ENCODE data around the gene SLC30A9. TPM values are rescaled to one million over a fixed set of nuclear protein-coding genes. Genes with fewer than 3 reads are reported as not detected.

Gene SLC30A9
- total RNA-seq, 1 donor from 2014 or later: 33.4 TPM

DNA sequence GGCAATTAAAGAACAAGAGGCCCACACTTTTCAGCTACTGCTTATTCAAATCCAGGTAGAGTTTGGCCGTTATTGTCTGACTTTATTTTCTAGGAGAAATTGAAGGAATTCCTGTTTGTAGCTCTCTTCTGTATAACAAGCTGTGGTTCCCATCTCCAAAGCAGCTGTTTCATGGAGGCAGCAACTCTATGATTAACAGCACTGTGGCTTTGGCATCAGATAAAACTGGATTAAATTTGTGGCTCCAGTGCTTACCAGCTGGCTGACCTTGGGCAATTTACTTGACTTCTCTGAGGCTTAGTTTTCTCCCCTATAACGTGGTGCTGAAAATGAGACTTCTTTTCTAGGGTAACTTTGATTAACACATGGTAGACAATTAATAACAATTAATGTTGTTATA, 28.1 kb downstream of the SLC30A9 start:
- H3K27me3 Mint-ChIP-seq: no peaks in the 10 kb centered on the region
- H3K9me3 Mint-ChIP-seq: peaks cover 2% of the 10 kb centered on the region
- DNase-seq (no peak), ATAC-seq (ENCODE audit: low read depth) (no peak)
- TF ChIP-seq, protein P1, sequence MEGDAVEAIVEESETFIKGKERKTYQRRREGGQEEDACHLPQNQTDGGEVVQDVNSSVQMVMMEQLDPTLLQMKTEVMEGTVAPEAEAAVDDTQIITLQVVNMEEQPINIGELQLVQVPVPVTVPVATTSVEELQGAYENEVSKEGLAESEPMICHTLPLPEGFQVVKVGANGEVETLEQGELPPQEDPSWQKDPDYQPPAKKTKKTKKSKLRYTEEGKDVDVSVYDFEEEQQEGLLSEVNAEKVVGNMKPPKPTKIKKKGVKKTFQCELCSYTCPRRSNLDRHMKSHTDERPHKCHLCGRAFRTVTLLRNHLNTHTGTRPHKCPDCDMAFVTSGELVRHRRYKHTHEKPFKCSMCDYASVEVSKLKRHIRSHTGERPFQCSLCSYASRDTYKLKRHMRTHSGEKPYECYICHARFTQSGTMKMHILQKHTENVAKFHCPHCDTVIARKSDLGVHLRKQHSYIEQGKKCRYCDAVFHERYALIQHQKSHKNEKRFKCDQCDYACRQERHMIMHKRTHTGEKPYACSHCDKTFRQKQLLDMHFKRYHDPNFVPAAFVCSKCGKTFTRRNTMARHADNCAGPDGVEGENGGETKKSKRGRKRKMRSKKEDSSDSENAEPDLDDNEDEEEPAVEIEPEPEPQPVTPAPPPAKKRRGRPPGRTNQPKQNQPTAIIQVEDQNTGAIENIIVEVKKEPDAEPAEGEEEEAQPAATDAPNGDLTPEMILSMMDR (IDR thresholded peaks at IDR 0.05): no peak
- H3K27ac Mint-ChIP-seq: no peak overlapping the region
- H3K36me3 Mint-ChIP-seq (ENCODE audit: low read depth): peaks cover 47% of the 10 kb centered on the region
- POLR2A ChIA-PET: no interaction called here
- no peak overlapping the region for H3K4me3 Mint-ChIP-seq
- CTCF ChIA-PET: no interaction called here
- peaks cover 9% of the 10 kb centered on the region for H3K4me1 Mint-ChIP-seq
- intact Hi-C loops (cut with micrococcal nuclease): no loop called here

DNA sequence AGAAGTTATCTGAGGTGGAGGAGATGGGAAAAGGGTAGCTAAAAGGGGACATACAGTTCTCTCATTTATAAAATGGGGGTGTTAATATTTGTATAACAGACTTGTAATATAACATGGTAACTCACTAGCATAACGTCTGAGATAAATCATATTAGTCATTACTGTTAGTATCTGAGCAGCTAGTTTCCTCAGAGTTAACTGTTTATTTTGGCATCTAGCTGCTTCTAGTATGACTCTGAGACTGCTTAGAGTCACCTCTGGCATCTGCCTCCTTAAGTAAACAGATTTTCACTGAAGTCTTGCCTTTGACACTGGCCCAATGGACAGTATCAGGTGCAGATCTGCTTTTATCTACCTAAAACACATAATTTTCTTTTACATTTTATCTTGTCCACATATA, 58.1 kb downstream of the SLC30A9 start:
- no peak overlapping the region for H3K27ac Mint-ChIP-seq

DNA sequence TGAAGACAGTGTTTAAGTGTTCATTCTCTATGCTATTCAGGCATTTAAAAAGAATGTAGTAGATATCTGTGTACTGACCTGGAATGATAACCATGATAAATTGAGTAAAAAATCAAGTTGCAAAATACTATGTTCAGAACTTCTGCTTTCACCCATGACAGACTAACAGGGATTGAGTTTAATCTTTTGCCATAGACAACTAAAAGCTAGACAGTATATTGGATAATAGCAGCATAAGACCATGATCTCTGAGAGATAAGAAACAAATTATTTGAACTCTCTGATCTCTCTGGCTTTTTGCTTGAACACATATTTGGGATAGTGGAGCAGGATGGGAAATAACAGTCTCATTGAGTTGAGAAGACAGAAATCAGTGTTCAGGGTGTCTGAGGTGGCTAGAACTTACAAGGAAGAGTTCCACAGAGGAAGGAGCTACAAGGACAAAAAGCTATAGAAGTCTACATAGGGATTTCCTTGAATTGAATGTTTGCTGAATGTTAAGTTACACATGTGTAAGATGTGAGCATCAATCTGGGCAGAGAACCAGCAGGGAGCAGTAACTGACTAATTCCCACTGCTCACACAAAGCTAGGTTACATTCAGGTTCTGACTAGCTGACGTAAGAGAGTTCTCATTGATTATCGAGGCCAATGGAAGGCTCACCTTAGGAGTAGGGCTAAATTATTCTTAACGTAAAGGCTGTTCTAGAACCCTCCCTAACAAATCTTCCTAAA, 60.4 kb downstream of the SLC30A9 start:
- TF ChIP-seq, protein P1 (IDR thresholded peaks at IDR 0.05): no peak
- H3K27me3 Mint-ChIP-seq: no peaks in the 10 kb centered on the region
- POLR2A ChIA-PET: no interaction called here

More for the DNA sequence above, 58.1 kb downstream of the SLC30A9 start:
- Mint-ChIP-seq H3K36me3 (ENCODE audit: low read depth) (peaks cover 73% of the 10 kb centered on the region), H3K9me3 (no peaks in the 10 kb centered on the region), H3K4me3 (no peak overlapping the region), H3K27me3 (no peaks in the 10 kb centered on the region), H3K4me1 (no peaks in the 10 kb centered on the region)
- TF ChIP-seq, protein P1 (IDR thresholded peaks at IDR 0.05): no peak
- CTCF ChIA-PET: no interaction called here
- DNase-seq: no peak
- intact Hi-C loops (cut with micrococcal nuclease): no loop called here
- ATAC-seq (ENCODE audit: low read depth): no peak
- POLR2A ChIA-PET: no interaction called here

DNA sequence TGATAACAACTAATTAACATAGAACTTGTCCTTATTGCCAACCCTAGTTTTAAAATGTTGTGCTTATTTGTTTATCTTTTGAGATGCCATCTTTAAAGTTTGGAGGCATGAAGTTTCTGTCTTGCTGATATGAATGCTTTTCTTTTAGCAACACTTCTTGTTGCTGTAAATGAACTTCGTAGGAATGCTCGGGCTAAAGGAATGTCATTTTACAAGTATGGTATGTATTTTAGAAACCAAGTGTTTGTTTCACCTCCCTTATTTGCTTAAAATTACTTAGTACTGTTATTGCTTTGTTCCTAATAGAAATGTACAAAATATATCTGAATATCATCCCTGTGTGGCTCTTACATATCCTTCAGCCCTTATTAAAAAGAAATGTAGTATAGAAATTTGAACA, 76.1 kb downstream of the SLC30A9 start:
- Mint-ChIP-seq H3K4me1 (no peaks in the 10 kb centered on the region), H3K4me3 (no peak overlapping the region), H3K27me3 (no peaks in the 10 kb centered on the region), H3K36me3 (ENCODE audit: low read depth) (peaks cover 53% of the 10 kb centered on the region), H3K27ac (no peak overlapping the region), H3K9me3 (no peaks in the 10 kb centered on the region)
- POLR2A ChIA-PET: no interaction called here
- DNase-seq: no peak
- intact Hi-C loops (cut with micrococcal nuclease): no loop called here
- CTCF ChIA-PET: no interaction called here
- TF ChIP-seq, protein P1 (IDR thresholded peaks at IDR 0.05): no peak
- ATAC-seq (ENCODE audit: low read depth): no peak

More for the DNA sequence above, 60.4 kb downstream of the SLC30A9 start:
- H3K27ac Mint-ChIP-seq: no peak overlapping the region
- no peak for ATAC-seq (ENCODE audit: low read depth)
- no peak overlapping the region for H3K4me3 Mint-ChIP-seq
- no peak for DNase-seq
- CTCF ChIA-PET: interaction anchor here (0.9 to 1.0 kb wide), 2 partner anchors 13 to 469 kb away, joined by 3 read pairs; no protein-coding TSS in a partner anchor
- peaks cover under 1% of the 10 kb centered on the region for H3K9me3 Mint-ChIP-seq
- intact Hi-C loops (cut with micrococcal nuclease): no loop called here
- H3K4me1 Mint-ChIP-seq: no peaks in the 10 kb centered on the region
- H3K36me3 Mint-ChIP-seq (ENCODE audit: low read depth): peaks cover 69% of the 10 kb centered on the region

DNA sequence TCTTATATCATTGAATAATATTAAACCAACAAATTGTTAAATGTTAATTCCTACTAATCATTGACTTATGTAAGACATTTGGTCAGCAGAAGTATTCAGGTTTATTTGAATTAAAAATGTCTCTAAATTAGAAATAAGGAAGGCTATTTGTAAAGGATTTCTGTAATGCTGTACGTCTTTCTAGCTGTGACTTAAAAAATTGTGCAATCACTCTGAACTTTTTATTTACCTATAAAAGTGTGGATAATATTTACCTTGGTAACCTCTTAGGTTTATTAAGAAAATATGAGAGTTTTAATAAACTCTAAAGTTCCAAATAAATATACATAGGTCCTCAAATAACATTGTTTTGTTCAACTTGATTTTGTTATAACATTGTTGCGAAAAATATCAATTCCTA, 76.9 kb downstream of the SLC30A9 start:
- intact Hi-C loops (cut with micrococcal nuclease): no loop called here
- ATAC-seq (ENCODE audit: low read depth) (no peak), DNase-seq (no peak)
- CTCF ChIA-PET: no interaction called here
- Mint-ChIP-seq H3K27ac (no peak overlapping the region), H3K9me3 (no peaks in the 10 kb centered on the region), H3K27me3 (no peaks in the 10 kb centered on the region), H3K36me3 (ENCODE audit: low read depth) (peaks cover 58% of the 10 kb centered on the region), H3K4me3 (no peak overlapping the region), H3K4me1 (no peaks in the 10 kb centered on the region)
- POLR2A ChIA-PET: no interaction called here
- TF ChIP-seq, protein P1 (IDR thresholded peaks at IDR 0.05): no peak
